H1 (cell line): ENCODE measurements around the gene RBP5. TPM values are rescaled to one million over a fixed set of nuclear protein-coding genes. Genes with fewer than 3 reads are reported as not detected.

ENCODE experiments used
- CTCF ChIA-PET: fragments of 300-600 bp; sonication (Branson Sonifier 250); formaldehyde crosslinking; loops from one replicate; lab custom pipeline; 2021; ENCODE audit not compliant: partially characterized antibody; lab: Charles Lee
- POLR2A ChIA-PET: fragments of 300-600 bp; sonication (Branson Sonifier 250); formaldehyde crosslinking; loops from one replicate; lab custom pipeline; 2021; ENCODE audit warnings: inconsistent platforms; ENCODE audit not compliant: partially characterized antibody; lab: Charles Lee
- DNase-seq, 2 experiments: peaks; one replicate each; pipeline versions ENCODE4 v3.0.0 to v3.0.0-alpha.2; 2010 to 2022; ENCODE audit warnings: low spot score in 2 of 2, low read depth in 1 of 2, mixed read lengths in 1 of 2
- FAIRE-seq: peaks from 2 replicates; lab custom pipeline; 2011; peaks lifted over from hg19 to GRCh38; lab: Jason Lieb, UNC
- H2AFZ ChIP-seq: 2 replicates; pipeline ENCODE4 v1.8.1; 2012; ENCODE audit warnings: low read length, inconsistent platforms
- H2AK5ac ChIP-seq: 2 replicates; pipeline ENCODE4 v1.6.1; 2013; ENCODE audit warnings: low read depth, low read length
- H2BK120ac ChIP-seq: replicated peaks from 2 replicates; pipeline ENCODE3; 2013; ENCODE audit warnings: low read depth, low read length, inconsistent platforms
- H2BK12ac ChIP-seq: 2 replicates; pipeline ENCODE4 v1.6.1; 2013; ENCODE audit warnings: low read depth, low read length
- H2BK15ac ChIP-seq: 2 replicates; pipeline ENCODE4 v1.6.1; 2013; ENCODE audit warnings: low read length
- H2BK20ac ChIP-seq: 2 replicates; pipeline ENCODE4 v1.6.1; 2013; ENCODE audit warnings: low read length
- H2BK5ac ChIP-seq: 2 replicates; pipeline ENCODE4 v1.6.1; 2013; ENCODE audit warnings: low read depth, low read length
- H3K14ac ChIP-seq: 2 replicates; pipeline ENCODE4 v1.6.1; 2013; ENCODE audit warnings: inconsistent platforms; ENCODE audit not compliant: insufficient read length
- H3K18ac ChIP-seq: 2 replicates; pipeline ENCODE4 v1.6.1; 2013; ENCODE audit warnings: low read length; ENCODE audit errors: extremely low read depth
- H3K23ac ChIP-seq: 2 replicates; pipeline ENCODE4 v1.6.1; 2013; ENCODE audit warnings: inconsistent platforms; ENCODE audit not compliant: insufficient read length
- H3K23me2 ChIP-seq: 2 replicates; pipeline ENCODE4 v1.6.1; 2013; ENCODE audit warnings: low read depth, low read length
- H3K27ac ChIP-seq: 2 replicates; pipeline ENCODE4 v1.6.1; 2011; ENCODE audit warnings: low read depth, low read length, inconsistent platforms
- H3K27me3 ChIP-seq, 4 experiments: replicated peaks in 1 of 4; 1 replicate in 1 of 4; 2 replicates in 3 of 4; pipeline versions ENCODE4 v1.6.1 to v1.8.1; 2011 to 2013; ENCODE audit warnings: low read length in 3 of 4, mild to moderate bottlenecking in 3 of 4, inconsistent platforms in 2 of 4, mixed read lengths in 2 of 4, moderate library complexity in 1 of 4; ENCODE audit not compliant: control insufficient read depth in 3 of 4, insufficient read depth in 3 of 4; ENCODE audit errors: extremely low read depth in 1 of 4
- H3K36me3 ChIP-seq, 4 experiments: 2 replicates each; pipeline versions ENCODE4 v1.6.1 to v1.8.1; 2011 to 2013; ENCODE audit warnings: mild to moderate bottlenecking in 4 of 4, low read length in 3 of 4, moderate library complexity in 2 of 4, control low read depth in 1 of 4, inconsistent platforms in 1 of 4; ENCODE audit not compliant: insufficient read depth in 4 of 4, control insufficient read depth in 2 of 4
- H3K4ac ChIP-seq: replicated peaks from 2 replicates; pipeline ENCODE3; 2013; ENCODE audit warnings: low read length, low read depth, mixed read lengths, inconsistent platforms; ENCODE audit not compliant: insufficient read length
- H3K4me1 ChIP-seq, 4 experiments: replicated peaks in 1 of 4; 1 replicate in 1 of 4; 2 replicates in 3 of 4; pipeline versions ENCODE4 v1.6.1 to v1.8.1; 2011 to 2013; ENCODE audit warnings: low read length in 3 of 4, inconsistent platforms in 2 of 4, mixed read lengths in 1 of 4; ENCODE audit not compliant: insufficient read depth in 4 of 4, control insufficient read depth in 3 of 4
- H3K4me2 ChIP-seq, 2 experiments: 2 replicates each; pipeline versions ENCODE4 v1.6.1 to v1.8.1; 2011 to 2013; ENCODE audit warnings: low read depth in 2 of 2, low read length in 2 of 2, control low read depth in 1 of 2, inconsistent platforms in 1 of 2, mild to moderate bottlenecking in 1 of 2; ENCODE audit not compliant: insufficient read depth in 1 of 2
- H3K4me3 ChIP-seq, 4 experiments: fragments of 200-600, 300-600 bp in 1 of 4; sonication (generic), shearing (Covaris generic), sonication (Bioruptor Twin) in 1 of 4; 2 replicates each; pipeline versions ENCODE4 v1.5.1 to v1.8.1; 2011 to 2016; ENCODE audit warnings: low read length in 4 of 4, low read depth in 3 of 4, control low read depth in 2 of 4, inconsistent platforms in 2 of 4, mild to moderate bottlenecking in 2 of 4, mixed read lengths in 1 of 4, moderate library complexity in 1 of 4; ENCODE audit not compliant: insufficient read depth in 2 of 4; ENCODE audit errors: extremely low read depth in 1 of 4
- H3K56ac ChIP-seq: replicated peaks from 2 replicates; pipeline ENCODE3; 2013; ENCODE audit warnings: low read depth, mild to moderate bottlenecking, mixed read lengths, low read length, inconsistent platforms; ENCODE audit not compliant: insufficient read length
- H3K79me1 ChIP-seq: 2 replicates; pipeline ENCODE4 v1.6.1; 2013; ENCODE audit warnings: low read depth, low read length, control low read depth
- H3K79me2 ChIP-seq, 2 experiments: 2 replicates each; pipeline versions ENCODE4 v1.6.1 to v1.8.1; 2012 to 2013; ENCODE audit warnings: low read length in 2 of 2, mild to moderate bottlenecking in 2 of 2, inconsistent platforms in 1 of 2; ENCODE audit not compliant: insufficient read depth in 2 of 2, control insufficient read depth in 1 of 2
- H3K9ac ChIP-seq, 4 experiments: replicated peaks in 1 of 4; 1 replicate in 1 of 4; 2 replicates in 3 of 4; pipeline versions ENCODE4 v1.6.1 to v1.8.1; 2011 to 2013; ENCODE audit warnings: low read depth in 3 of 4, low read length in 3 of 4, control low read depth in 2 of 4, mild to moderate bottlenecking in 2 of 4, moderate library complexity in 2 of 4, inconsistent platforms in 1 of 4; ENCODE audit errors: extremely low read depth in 1 of 4
- H3K9me3 ChIP-seq, 2 experiments: 2 replicates each; pipeline versions ENCODE4 v1.6.1 to v1.8.1; 2012 to 2013; ENCODE audit warnings: mild to moderate bottlenecking in 2 of 2, moderate library complexity in 2 of 2, control low read depth in 1 of 2, inconsistent platforms in 1 of 2, low read depth in 1 of 2, low read length in 1 of 2, mixed read lengths in 1 of 2; ENCODE audit not compliant: insufficient read depth in 2 of 2
- H4K20me1 ChIP-seq, 2 experiments: replicated peaks in 1 of 2; 2 replicates each; pipeline versions ENCODE3 to v1.8.1; 2011 to 2013; ENCODE audit warnings: inconsistent platforms in 2 of 2, low read length in 2 of 2, mild to moderate bottlenecking in 1 of 2; ENCODE audit not compliant: insufficient read depth in 2 of 2, control insufficient read depth in 1 of 2
- H4K5ac ChIP-seq: 2 replicates; pipeline ENCODE4 v1.6.1; 2013; ENCODE audit warnings: low read length, low read depth, mixed read lengths, inconsistent platforms; ENCODE audit not compliant: insufficient read length
- H4K8ac ChIP-seq: 2 replicates; pipeline ENCODE4 v1.8.0; 2013; ENCODE audit warnings: mild to moderate bottlenecking, moderate library complexity, low read length, inconsistent platforms; ENCODE audit not compliant: insufficient read depth; ENCODE audit errors: extremely low read depth
- H4K91ac ChIP-seq: replicated peaks from 2 replicates; pipeline ENCODE3; 2013; ENCODE audit warnings: low read length, mixed read lengths, inconsistent platforms; ENCODE audit not compliant: insufficient read length
- WGBS, 2 experiments: shearing (Covaris generic) in 1 of 2; methylation state at CpG; one replicate each; pipeline versions ENCODE4 v1.1.6 to v1.1.7; 2013 to 2015; ENCODE audit warnings: low lambda C conversion rate in 2 of 2, mixed read lengths in 2 of 2, inconsistent platforms in 1 of 2, low coverage in 1 of 2, missing lambda C conversion rate in 1 of 2; ENCODE audit not compliant: insufficient replicate concordance in 2 of 2, insufficient coverage in 1 of 2, insufficient read length in 1 of 2; ENCODE audit errors: extremely low coverage in 1 of 2, missing lambda C conversion rate in 1 of 2; 5-methylcytosine and 5-hydroxymethylcytosine counted together
- polyA plus RNA-seq, 7 experiments: library from polyadenylated mRNA; depleted of rRNA in 3 of 7; stranded (reverse) in 5 of 7; unstranded in 2 of 7; fragments of >200 nt in 5 of 7; fragments of 200-250 nt in 2 of 7; gene quantifications; 1 replicate in 5 of 7; 2 replicates in 1 of 7; 4 replicates in 1 of 7; pipeline versions ENCODE4 v1.2.1 to v1.2.3, GENCODE V29; 2011 to 2013; ENCODE audit warnings: missing spikeins in 2 of 7, mixed read lengths in 2 of 7
- total RNA-seq: library from RNA; stranded (reverse); fragmentation: NEBNext Ultra II Directional; extraction: Animal tissue kit (Norgen Biotek cat#: 25700); gene quantifications from 2 replicates; pipeline ENCODE4 v1.2.1, GENCODE V29; 2021

RBP5 gene
- total and polyA plus RNA-seq, 2 of the 8 experiments (the other 6 are each of a cell fraction or from before 2014, with no cell fraction given): 1.2 to 1.9 TPM

DNA sequence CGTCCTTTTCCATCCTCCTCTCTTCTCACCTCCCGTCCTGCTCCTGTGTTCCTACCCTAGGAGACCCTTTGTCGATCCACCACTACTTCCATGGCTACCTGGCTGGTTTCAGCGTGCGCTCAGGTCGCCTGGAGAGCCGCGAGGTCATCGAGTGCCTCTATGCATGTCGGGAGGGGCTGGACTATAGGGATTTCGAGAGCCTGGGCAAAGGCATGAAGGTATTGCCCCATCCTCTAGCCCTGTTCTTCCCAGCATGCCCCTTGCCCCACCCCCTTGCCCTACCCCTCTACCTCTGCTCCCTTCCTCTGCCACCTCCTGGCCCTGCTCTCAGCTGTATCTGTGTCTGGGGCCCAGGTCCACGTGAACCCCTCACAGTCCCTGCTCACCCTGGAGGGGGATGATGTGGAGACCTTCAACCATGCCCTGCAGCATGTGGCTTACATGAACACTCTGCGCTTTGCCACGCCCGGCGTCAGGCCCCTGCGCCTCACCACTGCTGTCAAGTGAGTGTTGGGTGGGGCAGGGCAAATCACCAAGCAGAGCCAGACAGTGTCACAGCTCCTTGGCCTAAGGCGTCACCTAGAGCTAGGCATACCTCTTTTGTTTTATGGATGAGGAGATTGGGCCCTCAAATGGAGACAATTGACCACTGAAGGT, 14.2 kb upstream of the RBP5 start:
- H2AFZ ChIP-seq: no peak overlapping the region
- H3K4me2 ChIP-seq: no peak overlapping the region
- FAIRE-seq: no peak
- H2BK5ac ChIP-seq: no peak overlapping the region
- H3K79me1 ChIP-seq: no peaks in the 10 kb centered on the region
- peaks cover 0 to 3% of the 10 kb centered on the region in 2 experiments; a peak in 1 of 4 replicates for H3K9me3 ChIP-seq
- H4K5ac ChIP-seq: no peak overlapping the region
- H3K9ac ChIP-seq: no peak overlapping the region
- peaks cover 0 to 7% (median 0%) of the 10 kb centered on the region in 4 experiments; a peak in 4 of 8 replicates for H3K36me3 ChIP-seq
- H3K4me1 ChIP-seq: no peaks in the 10 kb centered on the region
- no peak overlapping the region for H3K23ac ChIP-seq
- H2BK120ac ChIP-seq: no peak overlapping the region
- CTCF ChIA-PET: interaction anchor here (0.6 to 9.8 kb wide), 17 partner anchors 8 to 1981 kb away, joined by 3 to 151 read pairs (median 9); partner anchors contain the start of genes C1RL and PEX5
- H3K79me2 ChIP-seq: no peaks in the 10 kb centered on the region
- H3K27ac ChIP-seq: no peak overlapping the region
- no peaks in the 10 kb centered on the region for H3K23me2 ChIP-seq
- no peak overlapping the region for H3K14ac ChIP-seq
- H2BK12ac ChIP-seq: no peak overlapping the region
- POLR2A ChIA-PET: no interaction called here
- no peak for DNase-seq
- H3K27me3 ChIP-seq: no peaks in the 10 kb centered on the region
- no peaks in the 10 kb centered on the region for H4K20me1 ChIP-seq
- WGBS, 2 experiments: 90% methylated on average over 18 of the region's 18 CpGs; no CpG with 5 or more reads in 1 of the 2 experiments
- H2BK15ac ChIP-seq: no peak overlapping the region
- no peak overlapping the region for H2AK5ac ChIP-seq
- H3K18ac ChIP-seq: no peak overlapping the region
- H3K56ac ChIP-seq: no peak overlapping the region
- H3K4me3 ChIP-seq: no peak overlapping the region
- no peak overlapping the region for H2BK20ac ChIP-seq
- H4K91ac ChIP-seq: no peak overlapping the region
- H4K8ac ChIP-seq: no peak overlapping the region; the same call in 1 of the 2 replicates
- H3K4ac ChIP-seq: no peak overlapping the region
